HG03139 (cell line): Measurements from ENCODE around the gene KRT83.
"Not testable (repeated sequence)": the region's sequence is repeated elsewhere in the genome, so short reads cannot be mapped to it uniquely, and the experiment has no call there.

Source experiments
- ATAC-seq: cut with Tn5 transposase; IDR thresholded peaks from one replicate; pipeline ENCODE4 v1.9.1; 2021; ENCODE audit not compliant: unreplicated experiment

Gene KRT83

GRCh38 chr12:52312086-52312485 lies 9.1 kb downstream of the KRT83 start:
- no peak for ATAC-seq

- no peak for ATAC-seq
Observed at GRCh38 chr12:52311285-52311648, 9.9 kb downstream of the KRT83 start.

- ATAC-seq, result no peak
Observed at GRCh38 chr12:52310622-52311284, 10.4 kb downstream of the KRT83 start.

- ATAC-seq, result no peak
Observed at GRCh38 chr12:52308806-52309425, 12.3 kb downstream of the KRT83 start.

GRCh38 chr12:52307836-52308805 lies 13.1 kb downstream of the KRT83 start:
- no peak for ATAC-seq

GRCh38 chr12:52306731-52307130 lies 14.5 kb downstream of the KRT83 start:
- ATAC-seq, result no peak

- no peak for ATAC-seq
Observed at GRCh38 chr12:52305921-52306705, 15.1 kb downstream of the KRT83 start.

GRCh38 chr12:52304941-52305411 lies 16.2 kb downstream of the KRT83 start:
- ATAC-seq, result peak; percentile 83

- not testable (repeated sequence) for ATAC-seq
Observed at GRCh38 chr12:52302242-52302914, 18.8 kb downstream of the KRT83 start.

GRCh38 chr12:52301721-52302120 lies 19.5 kb downstream of the KRT83 start:
- not testable (repeated sequence) for ATAC-seq

GRCh38 chr12:52300796-52301691 lies 20.2 kb downstream of the KRT83 start:
- ATAC-seq, result no peak

- ATAC-seq, result no peak
Observed at GRCh38 chr12:52298677-52299190, 22.5 kb downstream of the KRT83 start.

GRCh38 chr12:52296572-52297215 lies 24.5 kb downstream of the KRT83 start:
- ATAC-seq, result no peak

GRCh38 chr12:52295663-52296062 lies 25.5 kb downstream of the KRT83 start:
- no peak for ATAC-seq

- ATAC-seq, result no peak
Observed at GRCh38 chr12:52294803-52295202, 26.4 kb downstream of the KRT83 start.

GRCh38 chr12:52293926-52294325 lies 27.3 kb downstream of the KRT83 start:
- ATAC-seq, result no peak

GRCh38 chr12:52291267-52291935 lies 29.8 kb downstream of the KRT83 start, which contains the start of gene KRT81:
TSS of gene KRT81 (minus strand) at chr12:52291534. CDS start at chr12:52291465, 69 bp downstream.
- ATAC-seq, result no peak
